ENCODE measurements around the gene IL10RB. TPM values are rescaled to one million over a fixed set of nuclear protein-coding genes. Genes with fewer than 3 reads are reported as not detected.
"Not testable (repeated sequence)": the region's sequence is repeated elsewhere in the genome, so short reads cannot be mapped to it uniquely, and the experiment has no call there.

Gene IL10RB
- 10 to 100 TPM; 20.5 to 53.1 (median 21.4) TPM for total RNA-seq

- intact Hi-C loops (cut with DNase I), result loop anchor here (10.0 kb wide), 1 partner anchor 61 kb away; no protein-coding TSS in a partner anchor
- Histone ChIP-seq H3K27me3 (no peaks in the 10 kb centered on the region), H3K4me3 (replicated peaks in 1 of 3) (peak within 1 kb of the TSS; percentile 54 to 91 (median 57)), H3K9me3 (no peaks in the 10 kb centered on the region), H3K4me1 (peaks cover 4 to 6% of the 10 kb centered on the region in 2 donors), H3K36me3 (peaks cover 0 to 2% of the 10 kb centered on the region in 2 donors), H3K27ac (peak within 1 kb of the TSS; percentile 47 to 80 (median 79))
- TF ChIP-seq POLR2A (IDR thresholded peaks at IDR 0.05) (peak; percentile 27 to 63), CTCF (IDR thresholded peaks at IDR 0.05) (no peak)
- 1 to 2% methylated on average over 14 to 23 of the region's 60 CpGs for WGBS, 2 donors
- DNase-seq, result peak; percentile 72 to 74
Measured at GRCh38 chr21:33266050-33266788, at the start of gene IL10RB. TSS of gene IL10RB (plus strand) at chr21:33266367. CDS start at chr21:33266466, 99 bp downstream.

GRCh38 chr21:33217138-33217520, 49.0 kb upstream of the IL10RB start:
- Histone ChIP-seq H3K27me3 (no peaks in the 10 kb centered on the region), H3K4me3 (replicated peaks in 1 of 3) (no peak overlapping the region), H3K4me1 (no peaks in the 10 kb centered on the region), H3K36me3 (no peaks in the 10 kb centered on the region), H3K27ac (no peak overlapping the region), H3K9me3 (no peaks in the 10 kb centered on the region)
- TF ChIP-seq POLR2A (IDR thresholded peaks at IDR 0.05) (no peak), CTCF (IDR thresholded peaks at IDR 0.05) (no peak)
- DNase-seq, result no peak
- intact Hi-C loops (cut with DNase I), result no loop called here
- 95 to 99% methylated on average over 2 of the region's 2 CpGs for WGBS, 2 donors

- 93 to 98% methylated on average over 3 of the region's 3 CpGs for WGBS, 2 donors
- Histone ChIP-seq H3K27me3 (no peaks in the 10 kb centered on the region), H3K4me1 (no peaks in the 10 kb centered on the region), H3K9me3 (no peaks in the 10 kb centered on the region), H3K4me3 (replicated peaks in 1 of 3) (no peak overlapping the region), H3K36me3 (no peaks in the 10 kb centered on the region), H3K27ac (no peak overlapping the region)
- TF ChIP-seq POLR2A (IDR thresholded peaks at IDR 0.05) (no peak), CTCF (IDR thresholded peaks at IDR 0.05) (no peak)
- DNase-seq, result no peak
- intact Hi-C loops (cut with DNase I), result no loop called here
Measured at GRCh38 chr21:33219300-33219699, 46.9 kb upstream of the IL10RB start.

DNA sequence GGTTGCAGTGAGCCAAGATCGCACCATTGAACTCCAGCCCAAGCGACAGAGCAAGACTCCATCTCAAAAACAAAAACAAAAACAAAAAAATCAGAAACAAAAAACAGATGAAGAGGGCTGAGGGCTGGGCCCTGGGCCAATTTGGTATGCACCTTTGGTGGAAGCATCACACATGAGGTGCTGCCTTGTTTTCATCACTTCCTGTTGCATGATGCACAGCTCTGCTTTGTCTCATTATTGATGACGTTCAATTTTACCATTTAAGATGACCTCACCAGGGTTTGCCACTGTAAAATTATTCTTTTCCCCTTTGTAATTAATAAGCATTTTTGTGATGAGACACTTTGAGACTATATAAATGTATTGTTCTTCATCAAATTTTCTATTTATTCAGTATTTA, 46.2 kb upstream of the IL10RB start:
- Histone ChIP-seq H3K4me3 (replicated peaks in 1 of 3) (no peak overlapping the region), H3K36me3 (no peaks in the 10 kb centered on the region), H3K27me3 (no peaks in the 10 kb centered on the region), H3K9me3 (no peaks in the 10 kb centered on the region), H3K27ac (no peak overlapping the region), H3K4me1 (no peaks in the 10 kb centered on the region)
- 88 to 91% methylated on average over 3 of the region's 3 CpGs for WGBS, 2 donors
- TF ChIP-seq CTCF (IDR thresholded peaks at IDR 0.05) (no peak), POLR2A (IDR thresholded peaks at IDR 0.05) (no peak)
- DNase-seq, result no peak
- intact Hi-C loops (cut with DNase I), result no loop called here

DNA sequence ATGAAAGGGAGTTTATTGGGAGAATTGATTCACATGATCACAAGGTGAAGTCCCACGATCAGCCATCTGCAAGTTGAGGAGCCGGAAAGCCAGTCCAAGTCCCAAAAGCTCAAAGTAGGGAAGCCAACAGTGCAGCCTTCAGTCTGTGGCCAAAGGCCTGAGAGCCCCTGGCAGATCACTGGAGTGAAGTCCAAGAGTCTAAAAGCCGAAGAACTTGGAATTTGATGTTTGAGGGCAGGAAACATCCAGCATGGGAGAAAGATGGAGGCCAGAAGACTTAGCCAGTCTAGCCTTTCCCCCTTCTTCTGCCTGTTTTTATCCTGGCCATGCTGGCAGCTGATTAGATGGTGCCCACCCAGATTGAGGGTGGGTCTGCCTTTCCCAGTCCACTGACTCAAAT, 40.8 kb upstream of the IL10RB start:
- intact Hi-C loops (cut with DNase I); H3K27me3 ChIP-seq; DNase-seq; H3K27ac ChIP-seq; H3K4me1 ChIP-seq; H3K36me3 ChIP-seq; H3K4me3 ChIP-seq (replicated peaks in 1 of 3); H3K9me3 ChIP-seq: not testable (repeated sequence)
- WGBS, 2 donors, result 94 to 97% methylated on average over 3 of the region's 3 CpGs
